RWPE2 (cell line): ENCODE results near the gene ATXN2.

Experiments used
- ATAC-seq: fragments of 200-7000 bp; cut with Tn5 transposase; 3 replicates; pipeline ENCODE4 v1.9.1; 2021; ENCODE audit warnings: low read depth
- DNase-seq: peaks from one replicate; pipeline ENCODE4 v3.0.0-alpha.2; 2020; ENCODE audit warnings: low spot score
- H3K27ac ChIP-seq: fragments of 450-650 bp; 2 replicates; pipeline ENCODE4 v1.5.1; 2017; ENCODE audit warnings: mild to moderate bottlenecking; ENCODE audit not compliant: poor library complexity, severe bottlenecking
- H3K27me3 ChIP-seq: fragments of 250-450 bp; sonication (Bioruptor Pico); 2 replicates; pipeline ENCODE4 v1.5.1; 2021; ENCODE audit warnings: mild to moderate bottlenecking, moderate library complexity; ENCODE audit not compliant: insufficient read depth, poor library complexity, severe bottlenecking
- H3K36me3 ChIP-seq: fragments of 250-450 bp; sonication (Bioruptor Pico); 2 replicates; pipeline ENCODE4 v1.5.1; 2020; ENCODE audit warnings: low read depth, mild to moderate bottlenecking, moderate library complexity
- H3K4me1 ChIP-seq: fragments of 250-450 bp; sonication (Bioruptor Pico); 2 replicates; pipeline ENCODE4 v1.5.1; 2021; ENCODE audit warnings: mild to moderate bottlenecking, moderate library complexity; ENCODE audit not compliant: insufficient read depth, poor library complexity, severe bottlenecking
- H3K4me3 ChIP-seq: fragments of 250-450 bp; sonication (Bioruptor Pico); 2 replicates; pipeline ENCODE4 v1.5.1; 2021; ENCODE audit warnings: mild to moderate bottlenecking, moderate library complexity; ENCODE audit not compliant: severe bottlenecking
- H3K9me3 ChIP-seq: fragments of 250-450 bp; sonication (Bioruptor Pico); 2 replicates; pipeline ENCODE4 v1.5.1; 2021; ENCODE audit warnings: mild to moderate bottlenecking, moderate library complexity; ENCODE audit not compliant: severe bottlenecking
- CTCF ChIP-seq: fragments of 450-650 bp; IDR thresholded peaks from one replicate; pipeline ENCODE4 v1.5.1; 2017; ENCODE audit warnings: mild to moderate bottlenecking, moderate library complexity; ENCODE audit not compliant: poor library complexity, severe bottlenecking

The ATXN2 gene

GRCh38 chr12:111642681-111643426, 43.7 kb upstream of the ATXN2 start:
- ATAC-seq: no peak
- peaks cover 47% of the 10 kb centered on the region for H3K36me3 ChIP-seq
- H3K27me3 ChIP-seq: no peaks in the 10 kb centered on the region
- DNase-seq: no peak
- no peak for TF ChIP-seq CTCF
- no peak overlapping the region for H3K4me3 ChIP-seq
- H3K4me1 ChIP-seq: no peaks in the 10 kb centered on the region
- H3K9me3 ChIP-seq: no peaks in the 10 kb centered on the region
- no peak overlapping the region for H3K27ac ChIP-seq

- Histone ChIP-seq H3K27ac (no peak overlapping the region), H3K4me3 (no peak overlapping the region), H3K27me3 (no peaks in the 10 kb centered on the region), H3K4me1 (no peaks in the 10 kb centered on the region), H3K9me3 (no peaks in the 10 kb centered on the region), H3K36me3 (peaks cover 26% of the 10 kb centered on the region)
- ATAC-seq (no peak), DNase-seq (no peak)
- no peak for TF ChIP-seq CTCF
Measured at GRCh38 chr12:111640506-111640905, 41.4 kb upstream of the ATXN2 start.

- DNase-seq (no peak), ATAC-seq (no peak)
- H3K4me3 ChIP-seq: no peak overlapping the region
- no peaks in the 10 kb centered on the region for H3K9me3 ChIP-seq
- H3K27me3 ChIP-seq: no peaks in the 10 kb centered on the region
- H3K36me3 ChIP-seq: peaks cover 14% of the 10 kb centered on the region
- H3K27ac ChIP-seq: no peak overlapping the region
- no peak for TF ChIP-seq CTCF
- H3K4me1 ChIP-seq: no peaks in the 10 kb centered on the region
Measured at GRCh38 chr12:111638556-111638955, 39.4 kb upstream of the ATXN2 start.

- DNase-seq (no peak), ATAC-seq (no peak)
- Histone ChIP-seq H3K27me3 (no peaks in the 10 kb centered on the region), H3K4me1 (no peaks in the 10 kb centered on the region), H3K27ac (no peak overlapping the region), H3K4me3 (no peak overlapping the region), H3K9me3 (no peaks in the 10 kb centered on the region), H3K36me3 (no peaks in the 10 kb centered on the region)
- no peak for TF ChIP-seq CTCF
Measured at GRCh38 chr12:111636209-111636945, 37.3 kb upstream of the ATXN2 start.

GRCh38 chr12:111635524-111635923, 36.4 kb upstream of the ATXN2 start:
- DNase-seq (no peak), ATAC-seq (no peak)
- Histone ChIP-seq H3K27me3 (no peaks in the 10 kb centered on the region), H3K27ac (no peak overlapping the region), H3K9me3 (no peaks in the 10 kb centered on the region), H3K4me3 (no peak overlapping the region), H3K4me1 (no peaks in the 10 kb centered on the region), H3K36me3 (no peaks in the 10 kb centered on the region)
- TF ChIP-seq CTCF: no peak
